Activated naive CD4-positive, alpha-beta T cell treated with Interleukin-2 at 50 U/mL for 16 hours (primary cell): Measurements from ENCODE around the gene TMEM170B.
"Not testable (repeated sequence)": the region's sequence is repeated elsewhere in the genome, so short reads cannot be mapped to it uniquely, and the experiment has no call there.

Source experiments
- DNase-seq: peaks from one replicate; pipeline ENCODE4 v3.0.0-alpha.2; 2020

TMEM170B gene

GRCh38 chr6:11532097-11532496 lies 5.5 kb upstream of the TMEM170B start:
- DNase-seq = no peak

- no peak for DNase-seq
Measured at GRCh38 chr6:11534561-11534960, 3.0 kb upstream of the TMEM170B start.

GRCh38 chr6:11535801-11536230 lies 1.7 kb upstream of the TMEM170B start:
- no peak for DNase-seq

GRCh38 chr6:11536795-11537194 lies 754 bp upstream of the TMEM170B start:
- DNase-seq = no peak

- peak; percentile 29 for DNase-seq
Measured at GRCh38 chr6:11538052-11538818, 686 bp downstream of the TMEM170B start.

- no peak for DNase-seq
Measured at GRCh38 chr6:11538819-11539468, 1.4 kb downstream of the TMEM170B start.

- DNase-seq = no peak
Measured at GRCh38 chr6:11542863-11543262, 5.3 kb downstream of the TMEM170B start.

- no peak for DNase-seq
Measured at GRCh38 chr6:11543919-11544518, 6.5 kb downstream of the TMEM170B start.

- DNase-seq = not testable (repeated sequence)
Measured at GRCh38 chr6:11547846-11548245, 10.3 kb downstream of the TMEM170B start.

GRCh38 chr6:11548578-11548977 lies 11.0 kb downstream of the TMEM170B start:
- not testable (repeated sequence) for DNase-seq

GRCh38 chr6:11551053-11551452 lies 13.5 kb downstream of the TMEM170B start:
- no peak for DNase-seq

- no peak for DNase-seq
Measured at GRCh38 chr6:11552442-11552841, 14.9 kb downstream of the TMEM170B start.

GRCh38 chr6:11553824-11554223 lies 16.3 kb downstream of the TMEM170B start:
- DNase-seq = no peak

- no peak for DNase-seq
Measured at GRCh38 chr6:11556309-11556708, 18.8 kb downstream of the TMEM170B start.

- no peak for DNase-seq
Measured at GRCh38 chr6:11563793-11564192, 26.2 kb downstream of the TMEM170B start.

- DNase-seq = no peak
Measured at GRCh38 chr6:11566609-11567008, 29.1 kb downstream of the TMEM170B start.

- no peak for DNase-seq
Measured at GRCh38 chr6:11571073-11571472, 33.5 kb downstream of the TMEM170B start.

- peak; percentile 38 for DNase-seq
Measured at GRCh38 chr6:11575408-11576033, 38.0 kb downstream of the TMEM170B start.

GRCh38 chr6:11580686-11581405 lies 43.3 kb downstream of the TMEM170B start:
- DNase-seq = no peak

- no peak for DNase-seq
Measured at GRCh38 chr6:11584244-11584643, 46.7 kb downstream of the TMEM170B start.

- DNase-seq = no peak
Measured at GRCh38 chr6:11585426-11586016, 48.0 kb downstream of the TMEM170B start.

- DNase-seq = no peak
Measured at GRCh38 chr6:11586117-11586516, 48.6 kb downstream of the TMEM170B start.
